ENCODE results near the gene SLC38A9. TPM values are rescaled to one million over a fixed set of nuclear protein-coding genes. Genes with fewer than 3 reads are reported as not detected.

Gene SLC38A9
- total RNA-seq, 4 donors from 2014 or later, result 15.0 to 48.6 (median 32.3) TPM

DNA sequence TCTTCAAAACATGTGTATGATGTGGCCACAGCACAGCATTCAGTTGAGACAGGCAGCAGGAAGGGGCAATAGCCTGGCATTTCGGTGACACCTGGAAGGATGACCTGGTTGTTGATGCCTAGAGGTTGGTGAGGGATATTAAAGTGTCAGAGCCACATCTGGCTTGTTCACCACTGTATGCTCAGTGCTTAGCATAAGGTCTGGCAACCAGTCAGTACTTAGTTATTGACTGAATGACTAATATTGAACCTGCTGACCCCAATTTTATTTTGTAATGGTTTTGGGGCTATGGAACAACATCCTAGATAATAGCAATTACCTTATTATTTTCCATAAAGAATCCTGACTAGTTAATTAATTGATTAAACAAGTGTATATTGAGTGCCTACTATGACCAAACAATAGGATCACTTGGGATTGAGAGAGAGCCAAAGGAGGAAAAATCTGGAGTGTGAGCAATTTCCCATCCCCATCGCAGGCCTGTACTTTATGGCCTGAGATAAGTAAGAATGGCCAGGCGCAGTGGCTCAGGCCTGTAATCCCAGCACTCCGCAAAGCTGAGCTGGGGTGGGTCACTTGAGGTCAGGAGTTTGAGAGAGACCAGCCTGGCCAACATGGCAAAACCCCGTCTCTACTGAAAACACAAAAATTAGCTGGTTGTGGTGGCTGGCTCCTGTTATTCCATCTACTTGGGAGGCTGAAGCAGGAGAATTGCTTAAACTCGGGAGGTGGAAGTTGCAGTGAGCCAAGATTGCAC lies 91.9 kb downstream of the SLC38A9 start:
- in situ Hi-C loops (cut with MboI; ENCODE audit: low pct_ligation_motif_present in 1 of 4, low pct_unique_long_range_greater_than_20kb in 1 of 4, low sequenced_read_pairs in 3 of 4), result no loop called here
- H3K27ac ChIP-seq, result peak overlapping the region; percentile 54 to 63 (median 60)

DNA sequence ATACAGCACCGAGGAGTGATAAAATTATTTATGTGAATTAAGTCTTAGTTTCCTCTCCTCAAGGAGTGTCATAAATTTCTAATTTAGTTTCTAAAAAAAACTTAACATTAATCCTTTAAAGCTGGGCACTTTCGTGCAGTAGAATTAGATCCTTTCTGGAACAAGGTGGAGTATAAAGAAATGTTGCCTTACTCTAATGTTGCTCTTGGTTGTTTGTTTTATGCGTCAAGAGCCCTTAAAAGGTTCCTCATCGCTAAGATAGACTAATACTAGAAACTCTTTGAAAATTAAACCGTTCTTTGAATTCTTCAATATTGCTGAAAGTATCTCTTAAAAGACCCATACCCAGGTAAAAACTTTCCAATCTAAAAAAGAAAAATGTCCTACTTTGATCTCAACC lies 93.8 kb downstream of the SLC38A9 start:
- Histone ChIP-seq H3K27ac (no peak overlapping the region), H3K27me3 (no peaks in the 10 kb centered on the region), H3K9me3 (no peaks in the 10 kb centered on the region), H3K4me3 (no peak overlapping the region), H3K4me1 (peaks cover 0 to 10% (median 0%) of the 10 kb centered on the region in 4 donors), H3K36me3 (no peaks in the 10 kb centered on the region)
- in situ Hi-C loops (cut with MboI; ENCODE audit: low pct_ligation_motif_present in 1 of 4, low pct_unique_long_range_greater_than_20kb in 1 of 4, low sequenced_read_pairs in 3 of 4) (no loop called here), intact Hi-C loops (cut with DNase I; ENCODE audit: low total_unique reads) (no loop called here)
- 75 to 78% methylated on average over 5 of the region's 5 CpGs for WGBS, 2 donors (ENCODE audit: low coverage in 1 of 2)
- no peak for DNase-seq
- TF ChIP-seq, protein P1, sequence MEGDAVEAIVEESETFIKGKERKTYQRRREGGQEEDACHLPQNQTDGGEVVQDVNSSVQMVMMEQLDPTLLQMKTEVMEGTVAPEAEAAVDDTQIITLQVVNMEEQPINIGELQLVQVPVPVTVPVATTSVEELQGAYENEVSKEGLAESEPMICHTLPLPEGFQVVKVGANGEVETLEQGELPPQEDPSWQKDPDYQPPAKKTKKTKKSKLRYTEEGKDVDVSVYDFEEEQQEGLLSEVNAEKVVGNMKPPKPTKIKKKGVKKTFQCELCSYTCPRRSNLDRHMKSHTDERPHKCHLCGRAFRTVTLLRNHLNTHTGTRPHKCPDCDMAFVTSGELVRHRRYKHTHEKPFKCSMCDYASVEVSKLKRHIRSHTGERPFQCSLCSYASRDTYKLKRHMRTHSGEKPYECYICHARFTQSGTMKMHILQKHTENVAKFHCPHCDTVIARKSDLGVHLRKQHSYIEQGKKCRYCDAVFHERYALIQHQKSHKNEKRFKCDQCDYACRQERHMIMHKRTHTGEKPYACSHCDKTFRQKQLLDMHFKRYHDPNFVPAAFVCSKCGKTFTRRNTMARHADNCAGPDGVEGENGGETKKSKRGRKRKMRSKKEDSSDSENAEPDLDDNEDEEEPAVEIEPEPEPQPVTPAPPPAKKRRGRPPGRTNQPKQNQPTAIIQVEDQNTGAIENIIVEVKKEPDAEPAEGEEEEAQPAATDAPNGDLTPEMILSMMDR (IDR thresholded peaks at IDR 0.05), result no peak
- TF ChIP-seq POLR2A (IDR thresholded peaks at IDR 0.05) (no peak), POLR2AphosphoS5 (IDR thresholded peaks at IDR 0.05) (no peak), EP300 (IDR thresholded peaks at IDR 0.05; ENCODE audit: low read depth) (no peak)

More for the DNA sequence above, 91.9 kb downstream of the SLC38A9 start:
- intact Hi-C loops (cut with DNase I; ENCODE audit: low total_unique reads), result no loop called here
- Histone ChIP-seq H3K4me1 (peaks cover 0 to 15% (median 0%) of the 10 kb centered on the region in 4 donors), H3K36me3 (no peaks in the 10 kb centered on the region), H3K4me3 (no peak overlapping the region), H3K27me3 (no peaks in the 10 kb centered on the region), H3K9me3 (no peaks in the 10 kb centered on the region)
- no peak for DNase-seq
- 84 to 100% methylated on average over 1 to 6 of the region's 6 CpGs for WGBS, 2 donors (ENCODE audit: low coverage in 1 of 2)
- TF ChIP-seq, protein P1 (IDR thresholded peaks at IDR 0.05), result no peak
- TF ChIP-seq POLR2AphosphoS5 (IDR thresholded peaks at IDR 0.05) (no peak), POLR2A (IDR thresholded peaks at IDR 0.05) (no peak), EP300 (IDR thresholded peaks at IDR 0.05; ENCODE audit: low read depth) (no peak)

DNA sequence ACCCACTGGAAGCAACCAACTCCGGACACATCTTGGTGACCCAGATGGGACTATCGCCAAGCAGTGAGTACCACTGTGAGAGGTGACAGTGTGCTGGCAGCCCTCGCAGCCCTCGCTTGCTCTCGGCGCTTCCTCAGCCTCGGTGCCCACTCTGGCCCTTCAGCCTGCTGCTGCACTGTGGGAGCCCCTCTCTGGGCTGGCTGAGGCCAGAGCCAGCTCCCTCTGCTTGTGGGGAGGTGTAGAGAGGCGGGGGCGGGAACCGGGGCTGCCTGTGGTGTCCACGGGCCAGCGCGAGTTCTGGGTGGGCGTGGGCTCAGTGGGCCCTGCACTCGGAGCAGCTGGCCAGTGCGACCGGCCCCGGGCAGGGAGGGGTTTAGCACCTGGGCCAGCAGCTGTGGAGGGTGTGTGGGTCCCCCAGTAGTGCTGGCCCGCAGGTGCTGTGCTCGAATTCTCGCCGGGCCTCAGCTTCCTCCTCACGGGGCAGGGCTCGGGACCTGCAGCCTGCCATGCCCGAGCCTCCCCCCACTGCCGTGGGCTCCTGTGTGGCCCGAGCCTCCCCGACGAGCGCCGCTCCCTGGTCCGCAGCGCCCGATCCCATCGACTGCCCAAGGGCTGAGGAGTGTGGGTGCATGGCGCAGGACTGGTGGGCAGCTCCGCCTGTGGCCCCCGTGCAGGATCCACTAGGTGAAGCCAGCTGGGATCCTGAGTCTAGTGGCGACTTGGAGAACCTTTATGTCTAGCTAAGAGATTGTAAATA lies 98.8 kb downstream of the SLC38A9 start:
- no peaks in the 10 kb centered on the region for H3K27me3 ChIP-seq
- in situ Hi-C loops (cut with MboI; ENCODE audit: low pct_ligation_motif_present in 1 of 4, low pct_unique_long_range_greater_than_20kb in 1 of 4, low sequenced_read_pairs in 3 of 4), result no loop called here
- H3K4me1 ChIP-seq, result peaks cover 0 to 9% (median under 1%) of the 10 kb centered on the region in 4 donors
- 95% methylated on average over 34 of the region's 39 CpGs; no CpG with 5 or more reads in 1 of the 2 donors for WGBS, 2 donors (ENCODE audit: low coverage in 1 of 2)
- H3K27ac ChIP-seq, result no peak overlapping the region
- intact Hi-C loops (cut with DNase I; ENCODE audit: low total_unique reads), result no loop called here
- H3K9me3 ChIP-seq, result no peaks in the 10 kb centered on the region
- TF ChIP-seq POLR2A (IDR thresholded peaks at IDR 0.05) (no peak), POLR2AphosphoS5 (IDR thresholded peaks at IDR 0.05) (no peak), EP300 (IDR thresholded peaks at IDR 0.05; ENCODE audit: low read depth) (no peak)
- TF ChIP-seq, protein P1 (IDR thresholded peaks at IDR 0.05), result no peak
- H3K4me3 ChIP-seq, result no peak overlapping the region
- H3K36me3 ChIP-seq, result no peaks in the 10 kb centered on the region
- no peak for DNase-seq

GRCh38 chr5:55610542-55610941 lies 101.6 kb downstream of the SLC38A9 start:
- intact Hi-C loops (cut with DNase I; ENCODE audit: low total_unique reads), result no loop called here
- Histone ChIP-seq H3K36me3 (no peaks in the 10 kb centered on the region), H3K27ac (no peak overlapping the region), H3K4me1 (peaks cover 0 to 18% (median 6%) of the 10 kb centered on the region in 4 donors), H3K9me3 (no peaks in the 10 kb centered on the region), H3K27me3 (no peaks in the 10 kb centered on the region), H3K4me3 (no peak overlapping the region)
- in situ Hi-C loops (cut with MboI; ENCODE audit: low pct_ligation_motif_present in 1 of 4, low pct_unique_long_range_greater_than_20kb in 1 of 4, low sequenced_read_pairs in 3 of 4), result no loop called here
- no peak for DNase-seq
- TF ChIP-seq, protein P1 (IDR thresholded peaks at IDR 0.05), result no peak
- TF ChIP-seq EP300 (IDR thresholded peaks at IDR 0.05; ENCODE audit: low read depth) (no peak), POLR2A (IDR thresholded peaks at IDR 0.05) (no peak), POLR2AphosphoS5 (IDR thresholded peaks at IDR 0.05) (no peak)

Measured in transverse colon (tissue), 4 donors.